A172 (cell line): ENCODE measurements around the gene PRAMEF18. TPM values are rescaled to one million over a fixed set of nuclear protein-coding genes. Genes with fewer than 3 reads are reported as not detected.
"Not testable (repeated sequence)": the region's sequence is repeated elsewhere in the genome, so short reads cannot be mapped to it uniquely, and the experiment has no call there.

Experiments used
- DNase-seq: peaks from one replicate; pipeline ENCODE4 v3.0.0-alpha.2; 2015; ENCODE audit warnings: low spot score
- total RNA-seq: library from RNA; depleted of rRNA; stranded (reverse); fragments of >200 nt; shearing (Covaris generic); gene quantifications from 2 replicates; pipeline ENCODE4 v1.2.3, GENCODE V29; 2014; rRNA removed

Gene PRAMEF18, protein sequence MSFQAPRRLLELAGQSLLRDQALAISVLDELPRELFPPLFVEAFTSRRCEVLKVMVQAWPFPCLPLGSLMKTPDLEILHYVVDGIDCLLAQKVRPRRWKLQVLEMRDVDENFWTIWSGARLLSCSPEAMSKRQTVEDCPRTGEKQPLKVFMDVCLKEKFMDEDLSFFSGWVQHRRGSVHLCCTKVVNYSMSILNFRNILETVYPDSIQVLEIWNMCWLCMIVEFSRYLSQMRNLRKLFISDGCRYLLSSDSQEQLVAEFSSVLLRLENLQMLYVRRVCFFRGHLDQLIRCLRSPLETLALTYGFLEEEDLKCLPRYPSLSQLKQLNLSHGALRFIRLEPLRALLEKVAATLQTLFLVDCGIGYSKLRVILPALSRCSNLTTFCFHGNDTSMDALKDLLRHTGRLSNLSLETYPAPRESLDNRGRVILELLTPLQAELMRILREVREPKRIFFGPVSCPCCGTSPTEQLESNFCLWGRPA
- total RNA-seq, result not detected in 2 replicates

DNA sequence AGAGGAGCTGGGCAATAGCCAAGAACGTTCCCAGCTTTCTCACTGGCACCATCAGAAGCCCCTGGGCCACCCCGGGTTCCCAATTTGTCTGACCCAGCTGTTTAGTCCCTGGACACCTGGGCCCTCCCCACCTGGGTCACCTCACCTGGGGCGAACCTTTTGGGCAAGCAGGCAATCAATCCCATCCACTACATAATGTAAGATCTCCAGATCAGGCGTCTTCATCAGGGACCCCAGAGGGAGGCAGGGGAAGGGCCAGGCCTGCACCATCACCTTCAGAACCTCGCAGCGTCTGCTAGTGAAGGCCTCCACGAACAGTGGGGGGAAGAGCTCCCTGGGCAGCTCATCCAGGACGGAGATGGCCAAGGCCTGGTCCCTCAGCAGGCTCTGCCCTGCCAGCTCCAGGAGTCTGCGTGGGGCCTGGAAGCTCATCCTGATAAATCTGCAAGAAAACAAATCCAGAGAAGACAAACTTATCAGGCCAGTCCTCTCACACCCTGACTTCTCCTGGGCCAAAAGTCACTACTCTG, at the start of gene PRAMEF18:
TSS of gene PRAMEF18 (minus strand) at position 480 of the 530 bp plus-strand sequence. CDS start at position 432, 48 bp downstream.
- not testable (repeated sequence) for DNase-seq

- not testable (repeated sequence) for DNase-seq
Observed at GRCh38 chr1:13265124-13265523, 39.2 kb upstream of the PRAMEF18 start.

GRCh38 chr1:13253898-13254297, 27.9 kb upstream of the PRAMEF18 start, which contains the start of gene PRAMEF5:
Gene PRAMEF5 (plus strand): TSS chr1:13254198. CDS start chr1:13259269, 5,071 bp downstream.
- not testable (repeated sequence) for DNase-seq

DNA sequence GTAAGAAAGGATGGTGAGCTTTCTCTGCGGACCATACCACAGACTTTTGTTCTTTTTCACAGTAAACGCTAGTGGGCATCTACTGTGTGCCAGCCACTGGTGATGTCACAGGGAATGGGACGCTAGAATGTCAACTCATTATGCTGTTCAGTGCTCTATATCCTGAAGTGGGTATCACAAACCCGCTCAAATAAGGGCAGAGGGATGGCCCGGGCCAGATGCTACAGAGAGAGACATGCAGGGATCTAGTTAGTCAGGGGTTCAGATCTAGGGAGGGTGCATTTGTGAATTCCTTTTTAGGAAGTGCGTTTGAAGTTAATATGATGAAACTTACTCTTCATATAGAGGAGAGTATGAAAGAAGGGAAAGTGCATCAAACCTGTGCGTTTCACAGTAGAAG, 21.2 kb upstream of the PRAMEF18 start:
- not testable (repeated sequence) for DNase-seq

GRCh38 chr1:13246554-13246871, 20.6 kb upstream of the PRAMEF18 start:
- DNase-seq, result not testable (repeated sequence)

- DNase-seq, result not testable (repeated sequence)
Observed at GRCh38 chr1:13245841-13246553, 20.0 kb upstream of the PRAMEF18 start.

DNA sequence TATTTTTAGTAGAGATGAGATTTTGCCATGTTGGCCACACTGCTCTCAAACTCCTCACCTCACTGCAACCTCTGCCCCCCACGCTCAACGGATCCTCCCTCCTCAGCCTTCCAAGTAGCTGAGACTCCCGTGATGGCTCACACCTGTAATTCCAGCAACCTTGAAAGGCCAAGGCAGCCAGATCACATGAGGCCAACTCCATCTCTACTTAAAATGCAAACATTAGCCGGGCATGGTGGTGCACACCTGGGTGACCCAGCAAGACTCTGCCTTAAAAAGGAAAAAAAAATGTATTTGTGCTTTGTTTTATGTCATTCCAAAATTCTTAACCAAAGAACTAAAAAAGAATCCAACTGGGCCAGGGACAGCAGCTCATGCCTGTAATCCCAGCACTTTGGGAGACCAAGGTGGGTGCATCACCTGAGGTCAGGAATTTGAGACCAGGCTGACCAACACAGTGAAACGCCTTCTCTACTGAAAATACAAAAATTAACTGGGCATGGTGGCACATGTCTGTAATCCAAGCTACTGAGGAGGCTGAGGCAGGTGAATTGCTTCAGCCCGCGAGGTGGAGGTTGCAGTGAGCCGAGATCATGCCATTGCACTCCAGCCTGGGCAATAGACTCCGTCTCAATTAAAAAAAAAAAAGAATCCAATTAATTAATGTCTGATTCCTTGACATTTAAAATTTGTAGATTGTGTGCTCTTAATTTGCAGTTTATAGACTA, 17.7 kb upstream of the PRAMEF18 start:
- DNase-seq, result not testable (repeated sequence)

DNA sequence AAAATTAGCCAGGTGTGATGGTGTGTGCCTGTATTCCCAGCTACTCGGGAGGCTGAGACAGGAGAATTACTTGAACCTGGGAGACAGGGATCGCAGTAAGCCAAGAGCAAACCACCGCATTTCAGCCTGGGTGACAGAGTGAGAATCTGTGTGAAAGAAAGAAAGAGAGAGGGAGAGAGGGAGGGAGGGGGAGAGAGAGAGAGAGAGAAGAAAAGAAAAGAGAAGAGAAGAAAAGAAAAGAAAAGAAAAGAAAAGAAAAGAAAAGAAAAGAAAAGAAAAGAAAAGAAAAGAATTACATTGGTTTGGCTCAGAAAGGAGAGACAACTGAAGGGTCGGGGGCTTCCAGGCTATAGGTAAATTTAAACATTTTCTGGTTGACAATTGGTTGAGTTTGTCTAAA, 13.7 kb upstream of the PRAMEF18 start:
- not testable (repeated sequence) for DNase-seq

DNA sequence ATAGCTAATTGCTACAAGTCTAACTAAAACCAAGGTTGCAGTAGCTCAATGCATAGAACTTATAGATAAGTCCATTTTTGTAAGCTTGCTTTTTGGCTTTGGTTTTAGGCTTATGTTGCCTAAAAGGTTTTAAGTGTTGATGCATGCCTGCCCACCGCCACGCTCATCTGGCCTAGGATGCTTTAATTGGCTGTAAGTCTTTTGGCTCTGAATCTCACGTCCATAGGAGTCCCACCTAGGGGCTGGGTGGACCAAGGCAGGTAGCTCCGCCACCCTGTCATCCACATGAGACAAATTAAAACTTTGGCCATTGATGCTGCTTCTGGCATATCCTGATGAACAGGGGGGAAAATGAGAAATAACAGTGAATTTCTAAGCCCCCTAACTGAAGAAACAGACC, 11.6 kb upstream of the PRAMEF18 start:
- DNase-seq, result not testable (repeated sequence)

DNA sequence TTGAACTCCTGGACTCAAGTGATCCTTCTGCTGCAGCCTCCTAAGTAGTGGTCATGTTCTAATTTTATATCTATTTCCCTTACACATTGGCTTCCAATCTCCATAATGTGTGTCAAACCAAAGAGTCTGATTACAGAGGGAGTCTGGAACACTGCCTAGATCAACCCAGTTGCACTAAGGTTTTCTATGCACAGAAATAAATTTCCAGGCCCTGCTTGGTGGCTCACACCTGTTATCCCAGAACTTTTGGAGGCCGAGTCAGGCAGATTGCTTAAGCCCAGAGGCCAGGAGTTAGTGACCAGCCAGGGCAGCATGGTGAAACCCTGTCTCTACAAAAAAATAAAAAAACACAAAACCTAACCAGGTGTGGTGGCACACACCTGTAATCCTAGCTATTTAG, 8.1 kb upstream of the PRAMEF18 start:
- DNase-seq, result not testable (repeated sequence)

GRCh38 chr1:13232056-13232455, 6.1 kb upstream of the PRAMEF18 start:
- DNase-seq, result not testable (repeated sequence)

DNA sequence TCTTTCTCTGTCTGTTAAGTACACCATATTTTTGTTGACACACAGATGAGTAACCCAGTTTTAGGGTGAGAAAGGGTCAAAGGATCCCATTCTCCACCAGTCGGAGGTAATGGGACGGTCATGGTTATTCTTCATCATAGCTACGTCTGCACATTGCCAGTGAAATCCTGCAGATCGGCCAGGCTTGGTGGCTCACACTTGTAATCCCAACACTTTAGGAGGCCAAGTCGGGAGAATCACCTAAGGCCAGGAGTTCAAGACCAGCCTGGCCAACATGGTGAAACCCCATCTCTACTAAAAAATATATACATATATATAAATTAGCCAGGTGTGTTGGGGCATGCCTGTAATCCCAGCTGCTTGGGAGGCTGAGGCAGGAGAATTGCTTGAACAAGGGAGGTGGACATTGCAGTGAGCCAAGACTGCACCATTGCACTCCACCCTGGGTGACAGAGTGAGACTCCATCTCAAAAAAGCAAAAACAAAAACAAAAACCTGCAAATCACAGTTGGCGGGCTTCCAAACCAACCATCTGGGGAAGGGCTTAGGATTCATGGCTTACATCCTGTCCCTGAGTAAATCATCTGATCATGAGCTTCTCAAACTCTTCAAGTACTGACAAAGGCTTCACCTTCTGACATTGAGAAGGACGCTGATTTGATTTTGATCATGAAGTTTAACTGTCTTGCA, 5.3 kb upstream of the PRAMEF18 start:
- DNase-seq, result not testable (repeated sequence)

- DNase-seq, result not testable (repeated sequence)
Observed at GRCh38 chr1:13230601-13231000, 4.6 kb upstream of the PRAMEF18 start.

- not testable (repeated sequence) for DNase-seq
Observed at GRCh38 chr1:13230096-13230495, 4.1 kb upstream of the PRAMEF18 start.

- DNase-seq, result no peak
Observed at GRCh38 chr1:13228343-13228781, 2.4 kb upstream of the PRAMEF18 start.

- not testable (repeated sequence) for DNase-seq
Observed at GRCh38 chr1:13227271-13228055, 1.5 kb upstream of the PRAMEF18 start.

DNA sequence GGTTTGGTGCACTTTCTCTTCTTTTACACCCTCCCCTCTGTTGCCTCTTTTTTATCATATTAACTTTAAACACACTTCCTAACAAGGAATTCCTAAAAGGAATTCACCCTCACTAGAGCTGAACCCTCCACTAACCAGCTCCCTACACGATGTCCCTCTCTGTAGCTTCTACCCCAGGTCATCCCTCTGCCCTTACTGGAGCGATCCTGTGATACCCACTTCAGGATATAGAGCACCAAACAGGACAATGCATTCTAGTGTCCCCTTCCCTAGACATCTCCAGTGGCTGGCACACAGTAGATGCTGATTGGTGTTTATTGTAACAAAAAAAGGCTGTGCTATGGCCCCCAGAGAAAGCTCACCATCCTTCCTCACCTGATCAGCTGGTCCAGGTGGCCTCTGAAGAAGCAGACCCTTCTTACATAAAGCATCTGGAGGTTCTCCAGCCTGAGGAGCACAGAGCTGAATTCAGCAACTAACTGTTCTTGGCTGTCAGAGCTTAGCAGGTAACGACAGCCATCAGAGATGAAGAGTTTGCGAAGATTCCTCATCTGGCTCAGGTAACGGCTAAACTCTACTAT, 1.4 kb downstream of the PRAMEF18 start:
- no peak for DNase-seq

DNA sequence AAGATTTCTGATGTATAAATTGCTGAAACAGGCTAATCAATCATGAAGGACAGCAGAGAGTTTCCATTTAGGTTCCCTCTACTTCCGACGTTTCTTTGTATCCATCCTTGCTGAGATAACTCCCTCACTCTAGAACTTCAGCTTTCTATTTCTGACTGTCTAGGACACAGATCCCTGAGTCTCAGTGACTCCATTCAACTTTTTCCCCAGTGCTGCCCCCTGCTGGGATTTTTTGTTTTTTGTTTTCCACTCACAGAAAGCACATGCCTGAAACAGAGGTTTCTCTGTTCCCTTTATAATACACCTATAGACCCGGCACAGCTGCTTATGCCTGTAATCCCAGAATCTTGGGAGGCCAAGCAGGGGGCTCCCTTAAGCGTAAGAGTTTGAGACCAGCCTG, 3.2 kb downstream of the PRAMEF18 start:
- not testable (repeated sequence) for DNase-seq

DNA sequence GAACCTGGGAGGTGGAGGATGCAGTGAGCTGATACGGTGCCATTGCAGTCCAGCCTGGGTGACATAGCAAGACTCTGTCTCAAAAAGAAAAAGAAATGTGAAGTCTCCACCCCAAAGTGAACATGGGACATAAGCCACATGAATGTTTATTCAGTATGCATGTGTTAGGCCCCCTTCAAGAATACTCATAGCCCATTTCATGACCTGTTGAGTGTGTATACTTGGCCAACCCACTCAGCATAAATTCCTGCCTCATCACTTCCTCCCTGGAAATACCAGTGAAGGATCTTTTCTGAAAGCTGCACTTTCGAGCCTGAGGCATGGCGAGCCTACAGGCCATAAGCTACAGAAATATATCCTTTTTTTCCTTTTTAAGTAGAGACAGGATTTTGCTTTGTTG, 6.8 kb downstream of the PRAMEF18 start:
- not testable (repeated sequence) for DNase-seq

DNA sequence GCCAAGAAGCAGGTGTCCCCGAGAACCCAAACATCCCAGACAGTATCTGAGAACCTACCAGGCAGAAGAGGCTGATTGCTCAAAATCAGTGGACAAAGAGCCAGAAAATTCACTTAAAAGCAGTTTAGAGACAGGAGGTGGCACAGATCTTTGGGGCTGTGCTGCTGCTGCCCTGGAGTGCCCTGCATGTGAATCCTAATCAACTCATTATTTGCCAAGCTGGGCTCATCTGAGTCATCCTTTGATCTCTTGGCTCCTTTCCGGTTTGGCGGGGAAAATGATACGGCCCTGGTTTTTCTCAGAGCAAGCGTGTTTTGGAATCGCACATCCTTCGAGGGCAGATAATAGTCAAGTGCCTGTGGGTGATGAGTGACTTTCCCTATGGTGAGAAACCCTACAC, 9.3 kb downstream of the PRAMEF18 start:
- DNase-seq, result not testable (repeated sequence)
